ENCODE measurements around the gene FRY.

FRY gene

DNA sequence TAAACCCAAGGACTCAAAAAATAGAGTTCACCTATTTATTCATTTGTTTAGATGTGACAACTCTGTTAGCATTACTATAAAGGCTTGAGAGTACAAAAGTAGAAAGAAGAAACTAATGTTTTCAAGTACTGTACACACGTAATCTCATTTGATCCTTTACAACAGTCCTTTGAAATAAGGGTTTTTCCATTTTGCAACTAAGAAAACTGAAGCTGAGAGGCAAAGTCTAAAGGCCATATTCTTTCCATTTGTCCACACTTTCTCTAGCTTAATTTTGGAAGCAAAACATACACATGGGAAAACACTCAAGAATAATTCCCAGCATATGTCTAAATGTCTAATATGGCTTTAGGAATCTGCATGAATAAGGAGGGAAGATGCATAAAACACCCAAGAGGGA, 249.5 kb downstream of the FRY start:
- H3K27ac ChIP-seq (replicated peaks): no peak overlapping the region
- TF ChIP-seq, protein P1, sequence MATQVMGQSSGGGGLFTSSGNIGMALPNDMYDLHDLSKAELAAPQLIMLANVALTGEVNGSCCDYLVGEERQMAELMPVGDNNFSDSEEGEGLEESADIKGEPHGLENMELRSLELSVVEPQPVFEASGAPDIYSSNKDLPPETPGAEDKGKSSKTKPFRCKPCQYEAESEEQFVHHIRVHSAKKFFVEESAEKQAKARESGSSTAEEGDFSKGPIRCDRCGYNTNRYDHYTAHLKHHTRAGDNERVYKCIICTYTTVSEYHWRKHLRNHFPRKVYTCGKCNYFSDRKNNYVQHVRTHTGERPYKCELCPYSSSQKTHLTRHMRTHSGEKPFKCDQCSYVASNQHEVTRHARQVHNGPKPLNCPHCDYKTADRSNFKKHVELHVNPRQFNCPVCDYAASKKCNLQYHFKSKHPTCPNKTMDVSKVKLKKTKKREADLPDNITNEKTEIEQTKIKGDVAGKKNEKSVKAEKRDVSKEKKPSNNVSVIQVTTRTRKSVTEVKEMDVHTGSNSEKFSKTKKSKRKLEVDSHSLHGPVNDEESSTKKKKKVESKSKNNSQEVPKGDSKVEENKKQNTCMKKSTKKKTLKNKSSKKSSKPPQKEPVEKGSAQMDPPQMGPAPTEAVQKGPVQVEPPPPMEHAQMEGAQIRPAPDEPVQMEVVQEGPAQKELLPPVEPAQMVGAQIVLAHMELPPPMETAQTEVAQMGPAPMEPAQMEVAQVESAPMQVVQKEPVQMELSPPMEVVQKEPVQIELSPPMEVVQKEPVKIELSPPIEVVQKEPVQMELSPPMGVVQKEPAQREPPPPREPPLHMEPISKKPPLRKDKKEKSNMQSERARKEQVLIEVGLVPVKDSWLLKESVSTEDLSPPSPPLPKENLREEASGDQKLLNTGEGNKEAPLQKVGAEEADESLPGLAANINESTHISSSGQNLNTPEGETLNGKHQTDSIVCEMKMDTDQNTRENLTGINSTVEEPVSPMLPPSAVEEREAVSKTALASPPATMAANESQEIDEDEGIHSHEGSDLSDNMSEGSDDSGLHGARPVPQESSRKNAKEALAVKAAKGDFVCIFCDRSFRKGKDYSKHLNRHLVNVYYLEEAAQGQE (IDR thresholded peaks at IDR 0.05; ENCODE audit: insufficient replicate concordance, low read depth): no peak
- no peak for TF ChIP-seq GABPA (IDR thresholded peaks at IDR 0.05; ENCODE audit: low read depth)
- no peak for TF ChIP-seq POLR2AphosphoS5 (IDR thresholded peaks at IDR 0.05; ENCODE audit: low read depth)
- TF ChIP-seq SPI1 (IDR thresholded peaks at IDR 0.05; ENCODE audit: borderline replicate concordance, low read depth): no peak
- TF ChIP-seq, protein P2, sequence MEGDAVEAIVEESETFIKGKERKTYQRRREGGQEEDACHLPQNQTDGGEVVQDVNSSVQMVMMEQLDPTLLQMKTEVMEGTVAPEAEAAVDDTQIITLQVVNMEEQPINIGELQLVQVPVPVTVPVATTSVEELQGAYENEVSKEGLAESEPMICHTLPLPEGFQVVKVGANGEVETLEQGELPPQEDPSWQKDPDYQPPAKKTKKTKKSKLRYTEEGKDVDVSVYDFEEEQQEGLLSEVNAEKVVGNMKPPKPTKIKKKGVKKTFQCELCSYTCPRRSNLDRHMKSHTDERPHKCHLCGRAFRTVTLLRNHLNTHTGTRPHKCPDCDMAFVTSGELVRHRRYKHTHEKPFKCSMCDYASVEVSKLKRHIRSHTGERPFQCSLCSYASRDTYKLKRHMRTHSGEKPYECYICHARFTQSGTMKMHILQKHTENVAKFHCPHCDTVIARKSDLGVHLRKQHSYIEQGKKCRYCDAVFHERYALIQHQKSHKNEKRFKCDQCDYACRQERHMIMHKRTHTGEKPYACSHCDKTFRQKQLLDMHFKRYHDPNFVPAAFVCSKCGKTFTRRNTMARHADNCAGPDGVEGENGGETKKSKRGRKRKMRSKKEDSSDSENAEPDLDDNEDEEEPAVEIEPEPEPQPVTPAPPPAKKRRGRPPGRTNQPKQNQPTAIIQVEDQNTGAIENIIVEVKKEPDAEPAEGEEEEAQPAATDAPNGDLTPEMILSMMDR (IDR thresholded peaks at IDR 0.05; ENCODE audit: insufficient read depth, low read length): no peak
- H3K27me3 ChIP-seq (ENCODE audit: insufficient read depth, poor library complexity, severe bottlenecking): no peaks in the 10 kb centered on the region
- DNase-seq (ENCODE audit: low read depth in 1 of 2, low spot score in 1 of 2): no peak
- H3K4me3 ChIP-seq (replicated peaks; ENCODE audit: insufficient read depth, low read length): no peak overlapping the region

DNA sequence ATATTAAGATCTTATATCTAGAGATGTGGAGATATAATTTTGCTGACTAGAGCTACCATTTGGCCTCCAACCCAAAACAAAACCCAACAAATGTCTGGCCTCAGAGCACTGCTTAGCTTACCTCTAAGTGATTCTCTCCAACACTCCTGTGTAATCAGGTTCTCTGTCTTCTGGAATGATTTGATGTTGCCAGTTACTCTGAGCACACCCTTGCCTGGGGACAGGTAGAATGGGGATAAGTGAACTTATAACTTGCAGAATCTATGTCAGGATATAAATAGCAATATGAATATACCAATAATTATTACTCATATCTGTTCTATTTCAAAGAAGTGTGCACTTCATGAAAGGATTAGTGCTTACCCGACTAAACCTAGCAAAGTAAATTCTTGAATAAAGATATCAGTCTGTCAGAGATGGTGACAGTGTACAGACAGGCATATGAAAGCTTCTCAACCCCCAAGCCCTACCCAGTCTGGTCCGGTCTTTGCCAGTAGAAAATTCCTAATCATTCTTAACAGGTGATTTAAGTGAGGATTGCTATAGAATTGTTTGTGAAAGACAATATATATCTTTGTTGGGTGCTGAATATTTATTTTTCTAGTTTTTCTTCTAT, 250.6 kb downstream of the FRY start:
- Histone ChIP-seq H3K4me3 (replicated peaks; ENCODE audit: insufficient read depth, low read length) (no peak overlapping the region), H3K27me3 (ENCODE audit: insufficient read depth, poor library complexity, severe bottlenecking) (no peaks in the 10 kb centered on the region), H3K27ac (replicated peaks) (no peak overlapping the region)
- no peak for DNase-seq (ENCODE audit: low read depth in 1 of 2, low spot score in 1 of 2)
- TF ChIP-seq GABPA (IDR thresholded peaks at IDR 0.05; ENCODE audit: low read depth) (no peak), SPI1 (IDR thresholded peaks at IDR 0.05; ENCODE audit: borderline replicate concordance, low read depth) (no peak)
- TF ChIP-seq, protein P1 (IDR thresholded peaks at IDR 0.05; ENCODE audit: insufficient replicate concordance, low read depth): no peak

DNA sequence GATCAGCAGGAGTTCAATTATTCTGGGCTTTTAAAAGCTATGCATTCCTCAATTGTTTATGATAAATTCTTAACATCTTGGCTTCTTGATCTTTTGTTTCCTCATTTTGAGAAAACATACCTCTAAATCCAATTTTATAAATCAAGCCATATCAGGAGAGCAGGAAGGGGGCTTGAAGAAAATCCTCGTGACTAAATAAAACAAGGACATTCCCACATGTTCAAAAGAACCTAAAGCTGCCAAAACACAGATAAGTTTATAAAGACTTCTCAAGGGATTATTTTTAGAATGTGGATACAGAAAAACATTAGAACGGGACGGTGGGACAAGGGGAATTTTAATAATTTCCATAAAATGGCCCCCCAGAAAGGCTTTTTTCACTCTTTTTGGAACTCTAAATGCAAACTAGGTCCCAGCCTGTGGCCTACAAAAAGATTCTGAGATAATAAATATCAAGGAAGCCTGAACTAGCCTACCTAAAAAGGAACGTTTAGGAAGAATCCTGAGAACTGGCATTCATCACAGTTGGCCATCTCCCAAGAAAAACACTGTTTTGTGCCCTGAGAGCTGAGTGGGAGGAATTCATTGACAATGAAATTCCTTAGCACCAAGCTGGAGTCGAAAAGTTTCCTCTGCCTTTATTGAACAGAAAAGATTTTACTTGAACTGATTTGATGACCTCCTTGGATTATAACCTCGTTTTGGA, 253.5 kb downstream of the FRY start:
- TF ChIP-seq POLR2AphosphoS5 (IDR thresholded peaks at IDR 0.05; ENCODE audit: low read depth) (no peak), SPI1 (IDR thresholded peaks at IDR 0.05; ENCODE audit: borderline replicate concordance, low read depth) (no peak), GABPA (IDR thresholded peaks at IDR 0.05; ENCODE audit: low read depth) (no peak)
- TF ChIP-seq, protein P2 (IDR thresholded peaks at IDR 0.05; ENCODE audit: insufficient read depth, low read length): no peak
- TF ChIP-seq, protein P1 (IDR thresholded peaks at IDR 0.05; ENCODE audit: insufficient replicate concordance, low read depth): no peak
- Histone ChIP-seq H3K27me3 (ENCODE audit: insufficient read depth, poor library complexity, severe bottlenecking) (no peaks in the 10 kb centered on the region), H3K4me3 (replicated peaks; ENCODE audit: insufficient read depth, low read length) (no peak overlapping the region), H3K27ac (replicated peaks) (no peak overlapping the region)
- no peak for DNase-seq (ENCODE audit: low read depth in 1 of 2, low spot score in 1 of 2)

Measured in HL-60 (cell line).